Measurements from ENCODE around the gene EFHB.
"Not testable (repeated sequence)": the region's sequence is repeated elsewhere in the genome, so short reads cannot be mapped to it uniquely, and the experiment has no call there.

GRCh38 chr3:19899833-19900232 is 34.2 kb downstream of the EFHB start:
- TF ChIP-seq, protein P1, sequence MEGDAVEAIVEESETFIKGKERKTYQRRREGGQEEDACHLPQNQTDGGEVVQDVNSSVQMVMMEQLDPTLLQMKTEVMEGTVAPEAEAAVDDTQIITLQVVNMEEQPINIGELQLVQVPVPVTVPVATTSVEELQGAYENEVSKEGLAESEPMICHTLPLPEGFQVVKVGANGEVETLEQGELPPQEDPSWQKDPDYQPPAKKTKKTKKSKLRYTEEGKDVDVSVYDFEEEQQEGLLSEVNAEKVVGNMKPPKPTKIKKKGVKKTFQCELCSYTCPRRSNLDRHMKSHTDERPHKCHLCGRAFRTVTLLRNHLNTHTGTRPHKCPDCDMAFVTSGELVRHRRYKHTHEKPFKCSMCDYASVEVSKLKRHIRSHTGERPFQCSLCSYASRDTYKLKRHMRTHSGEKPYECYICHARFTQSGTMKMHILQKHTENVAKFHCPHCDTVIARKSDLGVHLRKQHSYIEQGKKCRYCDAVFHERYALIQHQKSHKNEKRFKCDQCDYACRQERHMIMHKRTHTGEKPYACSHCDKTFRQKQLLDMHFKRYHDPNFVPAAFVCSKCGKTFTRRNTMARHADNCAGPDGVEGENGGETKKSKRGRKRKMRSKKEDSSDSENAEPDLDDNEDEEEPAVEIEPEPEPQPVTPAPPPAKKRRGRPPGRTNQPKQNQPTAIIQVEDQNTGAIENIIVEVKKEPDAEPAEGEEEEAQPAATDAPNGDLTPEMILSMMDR (IDR thresholded peaks at IDR 0.05): not testable (repeated sequence)
- not testable (repeated sequence) for TF ChIP-seq CHD2 (IDR thresholded peaks at IDR 0.05; ENCODE audit: low read length, partially characterized antibody); MYC (IDR thresholded peaks at IDR 0.05; ENCODE audit: borderline replicate concordance, low read length); POLR2A (IDR thresholded peaks at IDR 0.05; ENCODE audit: low read length); ZSCAN20 (CRISPR knock-in tag; IDR thresholded peaks at IDR 0.05); HOXB5 (CRISPR knock-in tag; IDR thresholded peaks at IDR 0.05); CEBPB (IDR thresholded peaks at IDR 0.05); CHD4 (IDR thresholded peaks at IDR 0.05; ENCODE audit: borderline replicate concordance); CBX2 (IDR thresholded peaks at IDR 0.05; ENCODE audit: borderline replicate concordance, low read depth)
